ENCODE results near the gene SPRR2F.

Gene SPRR2F

GRCh38 chr1:153072806-153073726, 40.2 kb downstream of the SPRR2F start:
- Histone ChIP-seq H3K4me3 (ENCODE audit: low read depth, low read length) (no peak overlapping the region), H3K4me1 (ENCODE audit: control insufficient read depth, insufficient read depth, low read length) (no peaks in the 10 kb centered on the region), H3K36me3 (ENCODE audit: control insufficient read depth in 2 of 2, insufficient read depth in 1 of 2, low read length in 2 of 2) (no peaks in the 10 kb centered on the region), H3K9me3 (ENCODE audit: control insufficient read depth, insufficient read depth, low read depth, low read length) (no peaks in the 10 kb centered on the region), H3K27ac (ENCODE audit: extremely low read depth, low read depth, low read length) (no peak overlapping the region)
- POLR2A ChIA-PET, result no interaction called here
- no peak for TF ChIP-seq ZBTB49 (tag by site-specific recombination; IDR thresholded peaks at IDR 0.05; ENCODE audit: low read depth)
- TF ChIP-seq TSHZ1 (tag by site-specific recombination; IDR thresholded peaks at IDR 0.05; ENCODE audit: borderline replicate concordance), result no peak
- TF ChIP-seq TCF7L2 (IDR thresholded peaks at IDR 0.05; ENCODE audit: borderline replicate concordance, low read depth, low read length), result no peak
- no peak for TF ChIP-seq KLF8 (tag by site-specific recombination; IDR thresholded peaks at IDR 0.05)
- no peak for TF ChIP-seq ZXDB (tag by site-specific recombination; IDR thresholded peaks at IDR 0.05)
- TF ChIP-seq ZBTB10 (tag by site-specific recombination; IDR thresholded peaks at IDR 0.05), result no peak
- TF ChIP-seq ZNF549 (tag by site-specific recombination; IDR thresholded peaks at IDR 0.05), result no peak
- no peak for TF ChIP-seq ZNF530 (tag by site-specific recombination; IDR thresholded peaks at IDR 0.05; ENCODE audit: low read depth)
- no peak for TF ChIP-seq ZNF580 (tag by site-specific recombination; IDR thresholded peaks at IDR 0.05)
- CTCF ChIA-PET, result no interaction called here

- Histone ChIP-seq H3K4me3 (ENCODE audit: low read depth, low read length) (no peak within 1 kb of the TSS), H3K36me3 (ENCODE audit: control insufficient read depth in 2 of 2, insufficient read depth in 1 of 2, low read length in 2 of 2) (no peaks in the 10 kb centered on the region), H3K9me3 (ENCODE audit: control insufficient read depth, insufficient read depth, low read depth, low read length) (no peaks in the 10 kb centered on the region), H3K27ac (ENCODE audit: extremely low read depth, low read depth, low read length) (no peak within 1 kb of the TSS), H3K4me1 (ENCODE audit: control insufficient read depth, insufficient read depth, low read length) (no peaks in the 10 kb centered on the region)
- ChIA-PET CTCF (no interaction called here), POLR2A (no interaction called here)
- TF ChIP-seq ZXDB (tag by site-specific recombination; IDR thresholded peaks at IDR 0.05) (no peak), PRDM6 (tag by site-specific recombination; IDR thresholded peaks at IDR 0.05) (no peak), FEZF1 (tag by site-specific recombination; IDR thresholded peaks at IDR 0.05) (no peak), YY2 (tag by site-specific recombination; IDR thresholded peaks at IDR 0.05) (no peak), ZNF26 (tag by site-specific recombination; IDR thresholded peaks at IDR 0.05) (no peak), ZNF792 (tag by site-specific recombination; IDR thresholded peaks at IDR 0.05) (no peak), ZBTB7A (tag by site-specific recombination; IDR thresholded peaks at IDR 0.05; ENCODE audit: low read depth) (no peak), ZNF398 (tag by site-specific recombination; IDR thresholded peaks at IDR 0.05) (no peak)
These were observed 41.8 kb downstream of the SPRR2F start, which contains the start of gene SPRR2B for GRCh38 chr1:153071511-153071910. Gene SPRR2B, minus strand, starts transcription at chr1:153071611. Its CDS starts 772 bp downstream, at chr1:153070839.
